H1 (cell line): Measurements from ENCODE around the gene PALM2AKAP2. TPM values are rescaled to one million over a fixed set of nuclear protein-coding genes. Genes with fewer than 3 reads are reported as not detected.

Source experiments
- POLR2A ChIP-seq, 2 experiments: IDR thresholded peaks; 1 replicate in 1 of 2; 2 replicates in 1 of 2; pipeline ENCODE4 v1.6.1; 2011; ENCODE audit warnings: low read depth in 2 of 2, low read length in 2 of 2, mild to moderate bottlenecking in 2 of 2; ENCODE audit errors: control extremely low read depth in 1 of 2
- RAD21 ChIP-seq, 2 experiments: IDR thresholded peaks in 1 of 2; conservative IDR thresholded peaks in 1 of 2; 2 replicates each; pipeline ENCODE4 v1.6.1; 2011; ENCODE audit warnings: low read depth in 2 of 2, low read length in 2 of 2, improper control_type of control experiment in 1 of 2, inconsistent platforms in 1 of 2, mild to moderate bottlenecking in 1 of 2, moderate library complexity in 1 of 2
- RXRA ChIP-seq: IDR thresholded peaks from 2 replicates; pipeline ENCODE4 v1.6.1; 2011; ENCODE audit warnings: low read depth, mild to moderate bottlenecking, low read length, moderate library complexity; ENCODE audit not compliant: insufficient read depth
- SUZ12 ChIP-seq: fragments of 200-600 bp; sonication (generic); IDR thresholded peaks from 2 replicates; pipeline ENCODE4 v1.6.1; 2012; ENCODE audit warnings: mild to moderate bottlenecking, inconsistent platforms, low read length, moderate library complexity, mixed read lengths
- polyA plus RNA-seq, 7 experiments: library from polyadenylated mRNA; depleted of rRNA in 3 of 7; stranded (reverse) in 5 of 7; unstranded in 2 of 7; fragments of >200 nt in 5 of 7; fragments of 200-250 nt in 2 of 7; gene quantifications; 1 replicate in 5 of 7; 2 replicates in 1 of 7; 4 replicates in 1 of 7; pipeline versions ENCODE4 v1.2.1 to v1.2.3, GENCODE V29; 2011 to 2013; ENCODE audit warnings: missing spikeins in 2 of 7, mixed read lengths in 2 of 7
- total RNA-seq: library from RNA; stranded (reverse); fragmentation: NEBNext Ultra II Directional; extraction: Animal tissue kit (Norgen Biotek cat#: 25700); gene quantifications from 2 replicates; pipeline ENCODE4 v1.2.1, GENCODE V29; 2021
- TF ChIP-seq, protein P1 (sequence below): fragments of 300-600 bp; sonication (generic); IDR thresholded peaks from 2 replicates; pipeline ENCODE4 v1.7.1; 2012; ENCODE audit warnings: low read length, moderate library complexity, mild to moderate bottlenecking, inconsistent platforms; ENCODE audit not compliant: insufficient replicate concordance
- TF ChIP-seq, protein P2 (sequence below): IDR thresholded peaks from 2 replicates; pipeline ENCODE4 v1.6.1; 2012; ENCODE audit warnings: low read length, inconsistent platforms
- TF ChIP-seq, protein P3 (sequence below): IDR thresholded peaks from 2 replicates; pipeline ENCODE4 v1.6.1; 2012; ENCODE audit warnings: inconsistent platforms

PALM2AKAP2 gene
- total and polyA plus RNA-seq, 2 of the 8 experiments (the other 6 are each of a cell fraction or from before 2014, with no cell fraction given), result 0.38 to 20.5 TPM

DNA sequence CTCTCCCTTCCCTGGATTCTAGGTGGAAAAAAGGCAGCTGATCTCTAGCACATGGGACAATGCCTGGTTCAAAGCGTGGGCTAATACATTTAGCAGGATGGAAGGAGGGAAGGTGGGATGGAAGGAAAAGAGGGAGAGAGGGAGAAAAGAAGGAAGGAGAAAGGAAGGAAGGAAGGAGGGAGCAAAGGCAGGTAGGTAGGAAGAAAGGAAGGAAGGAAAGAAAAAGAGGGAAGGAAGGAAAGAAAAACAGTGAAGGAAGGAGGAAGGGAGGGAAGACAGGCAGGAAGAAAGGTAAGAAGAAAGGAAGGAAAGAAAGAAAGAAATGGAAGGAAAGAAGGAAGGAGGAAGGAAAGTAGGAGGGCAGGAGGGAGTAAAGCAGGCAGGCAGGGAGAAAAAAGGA, 12.2 kb upstream of the PALM2AKAP2 start (continued):
- TF ChIP-seq, protein P1, sequence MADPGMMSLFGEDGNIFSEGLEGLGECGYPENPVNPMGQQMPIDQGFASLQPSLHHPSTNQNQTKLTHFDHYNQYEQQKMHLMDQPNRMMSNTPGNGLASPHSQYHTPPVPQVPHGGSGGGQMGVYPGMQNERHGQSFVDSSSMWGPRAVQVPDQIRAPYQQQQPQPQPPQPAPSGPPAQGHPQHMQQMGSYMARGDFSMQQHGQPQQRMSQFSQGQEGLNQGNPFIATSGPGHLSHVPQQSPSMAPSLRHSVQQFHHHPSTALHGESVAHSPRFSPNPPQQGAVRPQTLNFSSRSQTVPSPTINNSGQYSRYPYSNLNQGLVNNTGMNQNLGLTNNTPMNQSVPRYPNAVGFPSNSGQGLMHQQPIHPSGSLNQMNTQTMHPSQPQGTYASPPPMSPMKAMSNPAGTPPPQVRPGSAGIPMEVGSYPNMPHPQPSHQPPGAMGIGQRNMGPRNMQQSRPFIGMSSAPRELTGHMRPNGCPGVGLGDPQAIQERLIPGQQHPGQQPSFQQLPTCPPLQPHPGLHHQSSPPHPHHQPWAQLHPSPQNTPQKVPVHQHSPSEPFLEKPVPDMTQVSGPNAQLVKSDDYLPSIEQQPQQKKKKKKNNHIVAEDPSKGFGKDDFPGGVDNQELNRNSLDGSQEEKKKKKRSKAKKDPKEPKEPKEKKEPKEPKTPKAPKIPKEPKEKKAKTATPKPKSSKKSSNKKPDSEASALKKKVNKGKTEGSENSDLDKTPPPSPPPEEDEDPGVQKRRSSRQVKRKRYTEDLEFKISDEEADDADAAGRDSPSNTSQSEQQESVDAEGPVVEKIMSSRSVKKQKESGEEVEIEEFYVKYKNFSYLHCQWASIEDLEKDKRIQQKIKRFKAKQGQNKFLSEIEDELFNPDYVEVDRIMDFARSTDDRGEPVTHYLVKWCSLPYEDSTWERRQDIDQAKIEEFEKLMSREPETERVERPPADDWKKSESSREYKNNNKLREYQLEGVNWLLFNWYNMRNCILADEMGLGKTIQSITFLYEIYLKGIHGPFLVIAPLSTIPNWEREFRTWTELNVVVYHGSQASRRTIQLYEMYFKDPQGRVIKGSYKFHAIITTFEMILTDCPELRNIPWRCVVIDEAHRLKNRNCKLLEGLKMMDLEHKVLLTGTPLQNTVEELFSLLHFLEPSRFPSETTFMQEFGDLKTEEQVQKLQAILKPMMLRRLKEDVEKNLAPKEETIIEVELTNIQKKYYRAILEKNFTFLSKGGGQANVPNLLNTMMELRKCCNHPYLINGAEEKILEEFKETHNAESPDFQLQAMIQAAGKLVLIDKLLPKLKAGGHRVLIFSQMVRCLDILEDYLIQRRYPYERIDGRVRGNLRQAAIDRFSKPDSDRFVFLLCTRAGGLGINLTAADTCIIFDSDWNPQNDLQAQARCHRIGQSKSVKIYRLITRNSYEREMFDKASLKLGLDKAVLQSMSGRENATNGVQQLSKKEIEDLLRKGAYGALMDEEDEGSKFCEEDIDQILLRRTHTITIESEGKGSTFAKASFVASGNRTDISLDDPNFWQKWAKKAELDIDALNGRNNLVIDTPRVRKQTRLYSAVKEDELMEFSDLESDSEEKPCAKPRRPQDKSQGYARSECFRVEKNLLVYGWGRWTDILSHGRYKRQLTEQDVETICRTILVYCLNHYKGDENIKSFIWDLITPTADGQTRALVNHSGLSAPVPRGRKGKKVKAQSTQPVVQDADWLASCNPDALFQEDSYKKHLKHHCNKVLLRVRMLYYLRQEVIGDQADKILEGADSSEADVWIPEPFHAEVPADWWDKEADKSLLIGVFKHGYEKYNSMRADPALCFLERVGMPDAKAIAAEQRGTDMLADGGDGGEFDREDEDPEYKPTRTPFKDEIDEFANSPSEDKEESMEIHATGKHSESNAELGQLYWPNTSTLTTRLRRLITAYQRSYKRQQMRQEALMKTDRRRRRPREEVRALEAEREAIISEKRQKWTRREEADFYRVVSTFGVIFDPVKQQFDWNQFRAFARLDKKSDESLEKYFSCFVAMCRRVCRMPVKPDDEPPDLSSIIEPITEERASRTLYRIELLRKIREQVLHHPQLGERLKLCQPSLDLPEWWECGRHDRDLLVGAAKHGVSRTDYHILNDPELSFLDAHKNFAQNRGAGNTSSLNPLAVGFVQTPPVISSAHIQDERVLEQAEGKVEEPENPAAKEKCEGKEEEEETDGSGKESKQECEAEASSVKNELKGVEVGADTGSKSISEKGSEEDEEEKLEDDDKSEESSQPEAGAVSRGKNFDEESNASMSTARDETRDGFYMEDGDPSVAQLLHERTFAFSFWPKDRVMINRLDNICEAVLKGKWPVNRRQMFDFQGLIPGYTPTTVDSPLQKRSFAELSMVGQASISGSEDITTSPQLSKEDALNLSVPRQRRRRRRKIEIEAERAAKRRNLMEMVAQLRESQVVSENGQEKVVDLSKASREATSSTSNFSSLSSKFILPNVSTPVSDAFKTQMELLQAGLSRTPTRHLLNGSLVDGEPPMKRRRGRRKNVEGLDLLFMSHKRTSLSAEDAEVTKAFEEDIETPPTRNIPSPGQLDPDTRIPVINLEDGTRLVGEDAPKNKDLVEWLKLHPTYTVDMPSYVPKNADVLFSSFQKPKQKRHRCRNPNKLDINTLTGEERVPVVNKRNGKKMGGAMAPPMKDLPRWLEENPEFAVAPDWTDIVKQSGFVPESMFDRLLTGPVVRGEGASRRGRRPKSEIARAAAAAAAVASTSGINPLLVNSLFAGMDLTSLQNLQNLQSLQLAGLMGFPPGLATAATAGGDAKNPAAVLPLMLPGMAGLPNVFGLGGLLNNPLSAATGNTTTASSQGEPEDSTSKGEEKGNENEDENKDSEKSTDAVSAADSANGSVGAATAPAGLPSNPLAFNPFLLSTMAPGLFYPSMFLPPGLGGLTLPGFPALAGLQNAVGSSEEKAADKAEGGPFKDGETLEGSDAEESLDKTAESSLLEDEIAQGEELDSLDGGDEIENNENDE, result no peak
- no peak for TF ChIP-seq SUZ12
- TF ChIP-seq RAD21 (IDR thresholded peaks at IDR 0.05 in 1 of 2, conservative IDR thresholded peaks at IDR 0.05 in 1 of 2; ENCODE audit: low read depth in 2 of 2, low read length in 2 of 2), result no peak
- TF ChIP-seq RXRA, result no peak
- TF ChIP-seq POLR2A (IDR thresholded peaks at IDR 0.05; ENCODE audit: control extremely low read depth in 1 of 2, low read depth in 2 of 2, low read length in 2 of 2), result no peak
- TF ChIP-seq, protein P2, sequence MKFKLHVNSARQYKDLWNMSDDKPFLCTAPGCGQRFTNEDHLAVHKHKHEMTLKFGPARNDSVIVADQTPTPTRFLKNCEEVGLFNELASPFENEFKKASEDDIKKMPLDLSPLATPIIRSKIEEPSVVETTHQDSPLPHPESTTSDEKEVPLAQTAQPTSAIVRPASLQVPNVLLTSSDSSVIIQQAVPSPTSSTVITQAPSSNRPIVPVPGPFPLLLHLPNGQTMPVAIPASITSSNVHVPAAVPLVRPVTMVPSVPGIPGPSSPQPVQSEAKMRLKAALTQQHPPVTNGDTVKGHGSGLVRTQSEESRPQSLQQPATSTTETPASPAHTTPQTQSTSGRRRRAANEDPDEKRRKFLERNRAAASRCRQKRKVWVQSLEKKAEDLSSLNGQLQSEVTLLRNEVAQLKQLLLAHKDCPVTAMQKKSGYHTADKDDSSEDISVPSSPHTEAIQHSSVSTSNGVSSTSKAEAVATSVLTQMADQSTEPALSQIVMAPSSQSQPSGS, result no peak
- TF ChIP-seq, protein P3, sequence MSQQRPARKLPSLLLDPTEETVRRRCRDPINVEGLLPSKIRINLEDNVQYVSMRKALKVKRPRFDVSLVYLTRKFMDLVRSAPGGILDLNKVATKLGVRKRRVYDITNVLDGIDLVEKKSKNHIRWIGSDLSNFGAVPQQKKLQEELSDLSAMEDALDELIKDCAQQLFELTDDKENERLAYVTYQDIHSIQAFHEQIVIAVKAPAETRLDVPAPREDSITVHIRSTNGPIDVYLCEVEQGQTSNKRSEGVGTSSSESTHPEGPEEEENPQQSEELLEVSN, result no peak
